ENCODE measurements around the gene MSI1. TPM values are rescaled to one million over a fixed set of nuclear protein-coding genes. Genes with fewer than 3 reads are reported as not detected.

MSI1 gene
- total RNA-seq, 1 experiment from 2014 or later: 26.0 TPM

DNA sequence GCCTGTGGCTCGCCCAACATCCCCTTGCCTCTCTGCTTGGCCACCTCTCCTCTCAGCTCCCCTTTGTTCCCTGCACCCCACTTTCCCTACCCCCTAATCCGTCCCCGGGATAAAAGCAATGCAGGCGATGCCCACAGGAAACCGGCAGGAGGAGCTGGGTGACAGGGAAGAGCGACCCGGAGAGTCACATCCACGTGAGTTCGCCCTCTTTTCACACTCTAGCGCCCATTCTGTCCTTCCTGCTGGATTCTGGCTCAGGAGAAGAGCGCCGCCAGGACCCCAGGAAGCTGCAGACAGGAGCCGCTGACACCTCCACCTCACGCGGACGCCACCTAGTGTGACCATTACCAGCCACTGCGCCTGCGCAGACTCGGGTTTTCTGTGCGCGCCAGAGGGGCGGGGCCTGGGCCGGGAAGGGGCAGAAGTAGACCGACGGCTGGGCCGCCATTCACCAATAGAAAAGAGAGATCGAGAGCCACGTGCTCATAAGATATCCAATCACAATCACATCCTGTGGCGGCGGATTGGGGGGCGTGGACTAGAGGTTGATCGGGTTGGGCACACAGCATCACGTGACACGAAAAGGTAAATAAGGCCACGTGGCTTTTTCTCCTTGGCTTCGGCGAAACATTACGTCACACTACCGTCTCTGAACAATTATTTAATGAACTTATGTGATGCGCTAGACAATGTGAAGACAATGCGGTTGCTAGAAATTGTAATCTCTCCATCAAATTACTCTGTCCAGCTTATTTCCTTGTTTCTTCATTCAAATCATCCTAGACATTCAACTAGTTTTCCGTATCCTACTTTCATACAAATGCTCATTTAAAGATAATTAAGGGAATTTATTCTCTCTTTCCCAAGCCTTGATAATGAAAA, 51.5 kb downstream of the MSI1 start:
- ChIA-PET POLR2A (interaction anchor here (1.7 to 2.0 kb wide), 2 partner anchors 24 to 26 kb away, joined by 10 to 12 read pairs; partner anchors contain the start of genes RNU4-1 and RNU4-2), RAD21 (ENCODE audit: low non-redundant PET in 1 of 2, low total read pairs in 2 of 2, uncharacterized antibody in 2 of 2, unreplicated experiment in 2 of 2) (no interaction called here), CTCF (interaction anchor here (0.7 to 1.2 kb wide), 2 partner anchors 15 to 331 kb away, joined by 3 to 6 read pairs; partner anchors contain the start of gene SIRT4)
- Histone ChIP-seq H3K4me1 (ENCODE audit: control insufficient read depth in 1 of 2, insufficient read depth in 2 of 2, low read length in 2 of 2) (peaks cover 2 to 15% of the 10 kb centered on the region in 2 experiments; a peak in 1 of 4 replicates), H3K36me3 (ENCODE audit: control insufficient read depth in 1 of 2, insufficient read depth in 2 of 2, low read length in 2 of 2) (no peaks in the 10 kb centered on the region), H2AFZ (ENCODE audit: low read depth, low read length, poor library complexity, severe bottlenecking) (peak overlapping the region; percentile 87), H3K4me3 (replicated peaks in 1 of 2; ENCODE audit: low read depth in 1 of 2, low read length in 2 of 2) (peak overlapping the region; percentile 65 to 70), H3K79me2 (ENCODE audit: insufficient read depth, low read length) (no peaks in the 10 kb centered on the region), H3K4me2 (ENCODE audit: low read length) (peak overlapping the region; percentile 87), H3K27me3 (ENCODE audit: insufficient read depth, low read length) (no peaks in the 10 kb centered on the region), H3K9me3 (ENCODE audit: control insufficient read depth in 1 of 2, insufficient read depth in 1 of 2, low read depth in 1 of 2, low read length in 2 of 2) (no peaks in the 10 kb centered on the region), H3K9ac (ENCODE audit: low read length) (peak overlapping the region; percentile 65), H3K27ac (ENCODE audit: low read depth, low read length) (peak overlapping the region; percentile 55), H3K9me2 (ENCODE audit: insufficient read depth) (no peaks in the 10 kb centered on the region), H4K20me1 (ENCODE audit: insufficient read depth) (no peaks in the 10 kb centered on the region)
- BruUV-seq (replicated peaks): no TSS peak
- ATAC-seq (peak; percentile 98), DNase-seq (ENCODE audit: low read depth, low spot score) (peak; percentile 99)
- intact Hi-C loops (cut with micrococcal nuclease): no loop called here
- TF ChIP-seq POLR2A (IDR thresholded peaks at IDR 0.05; ENCODE audit: borderline replicate concordance, extremely low read depth, insufficient read depth, insufficient read length): peak; percentile 82
- no peak for TF ChIP-seq EZH2 (IDR thresholded peaks at IDR 0.05)
- no peak for TF ChIP-seq FOSL1 (IDR thresholded peaks at IDR 0.05; ENCODE audit: low read depth)
- peak; percentile 92 for TF ChIP-seq POLR2AphosphoS5 (IDR thresholded peaks at IDR 0.05; ENCODE audit: low read depth, low read length)
- TF ChIP-seq, protein P1, sequence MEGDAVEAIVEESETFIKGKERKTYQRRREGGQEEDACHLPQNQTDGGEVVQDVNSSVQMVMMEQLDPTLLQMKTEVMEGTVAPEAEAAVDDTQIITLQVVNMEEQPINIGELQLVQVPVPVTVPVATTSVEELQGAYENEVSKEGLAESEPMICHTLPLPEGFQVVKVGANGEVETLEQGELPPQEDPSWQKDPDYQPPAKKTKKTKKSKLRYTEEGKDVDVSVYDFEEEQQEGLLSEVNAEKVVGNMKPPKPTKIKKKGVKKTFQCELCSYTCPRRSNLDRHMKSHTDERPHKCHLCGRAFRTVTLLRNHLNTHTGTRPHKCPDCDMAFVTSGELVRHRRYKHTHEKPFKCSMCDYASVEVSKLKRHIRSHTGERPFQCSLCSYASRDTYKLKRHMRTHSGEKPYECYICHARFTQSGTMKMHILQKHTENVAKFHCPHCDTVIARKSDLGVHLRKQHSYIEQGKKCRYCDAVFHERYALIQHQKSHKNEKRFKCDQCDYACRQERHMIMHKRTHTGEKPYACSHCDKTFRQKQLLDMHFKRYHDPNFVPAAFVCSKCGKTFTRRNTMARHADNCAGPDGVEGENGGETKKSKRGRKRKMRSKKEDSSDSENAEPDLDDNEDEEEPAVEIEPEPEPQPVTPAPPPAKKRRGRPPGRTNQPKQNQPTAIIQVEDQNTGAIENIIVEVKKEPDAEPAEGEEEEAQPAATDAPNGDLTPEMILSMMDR (IDR thresholded peaks at IDR 0.05 in 2 of 3, conservative IDR thresholded peaks at IDR 0.05 in 1 of 3; ENCODE audit: borderline replicate concordance in 1 of 3, insufficient read depth in 1 of 3, low read depth in 2 of 3, low read length in 2 of 3): peak; percentile 45 to 87 (median 57)
- TF ChIP-seq ELF1 (IDR thresholded peaks at IDR 0.05; ENCODE audit: borderline replicate concordance, low read depth): no peak
- TF ChIP-seq SIN3A (IDR thresholded peaks at IDR 0.05; ENCODE audit: low read depth): peak; percentile 82; the same call in 1 of the 2 replicates
- peak; percentile 65 for TF ChIP-seq YY1 (IDR thresholded peaks at IDR 0.05; ENCODE audit: extremely low read depth, insufficient replicate concordance, low read depth, low read length)
- no peak for TF ChIP-seq RAD21 (IDR thresholded peaks at IDR 0.05; ENCODE audit: low read depth)
- no peak for TF ChIP-seq ZFX (IDR thresholded peaks at IDR 0.05)
- no peak for TF ChIP-seq TCF7L2 (IDR thresholded peaks at IDR 0.05; ENCODE audit: borderline replicate concordance, extremely low read depth, insufficient read depth, insufficient read length)
- peak; percentile 28; the same call in 1 of the 2 replicates for TF ChIP-seq CEBPB (IDR thresholded peaks at IDR 0.05; ENCODE audit: low read depth)
- TF ChIP-seq EGR1 (IDR thresholded peaks at IDR 0.05; ENCODE audit: low read depth): no peak
- peak; percentile 100 for TF ChIP-seq MAX (IDR thresholded peaks at IDR 0.05)
- peak; percentile 71; the same call in 1 of the 2 replicates for TF ChIP-seq CBX3 (IDR thresholded peaks at IDR 0.05; ENCODE audit: low read depth)
- TF ChIP-seq EZH2phosphoT487 (IDR thresholded peaks at IDR 0.05; ENCODE audit: borderline replicate concordance): no peak
- no peak for TF ChIP-seq ZNF274 (IDR thresholded peaks at IDR 0.05; ENCODE audit: low read depth, low read length)
- TF ChIP-seq JUND (IDR thresholded peaks at IDR 0.05): no peak
- TF ChIP-seq, protein P2, sequence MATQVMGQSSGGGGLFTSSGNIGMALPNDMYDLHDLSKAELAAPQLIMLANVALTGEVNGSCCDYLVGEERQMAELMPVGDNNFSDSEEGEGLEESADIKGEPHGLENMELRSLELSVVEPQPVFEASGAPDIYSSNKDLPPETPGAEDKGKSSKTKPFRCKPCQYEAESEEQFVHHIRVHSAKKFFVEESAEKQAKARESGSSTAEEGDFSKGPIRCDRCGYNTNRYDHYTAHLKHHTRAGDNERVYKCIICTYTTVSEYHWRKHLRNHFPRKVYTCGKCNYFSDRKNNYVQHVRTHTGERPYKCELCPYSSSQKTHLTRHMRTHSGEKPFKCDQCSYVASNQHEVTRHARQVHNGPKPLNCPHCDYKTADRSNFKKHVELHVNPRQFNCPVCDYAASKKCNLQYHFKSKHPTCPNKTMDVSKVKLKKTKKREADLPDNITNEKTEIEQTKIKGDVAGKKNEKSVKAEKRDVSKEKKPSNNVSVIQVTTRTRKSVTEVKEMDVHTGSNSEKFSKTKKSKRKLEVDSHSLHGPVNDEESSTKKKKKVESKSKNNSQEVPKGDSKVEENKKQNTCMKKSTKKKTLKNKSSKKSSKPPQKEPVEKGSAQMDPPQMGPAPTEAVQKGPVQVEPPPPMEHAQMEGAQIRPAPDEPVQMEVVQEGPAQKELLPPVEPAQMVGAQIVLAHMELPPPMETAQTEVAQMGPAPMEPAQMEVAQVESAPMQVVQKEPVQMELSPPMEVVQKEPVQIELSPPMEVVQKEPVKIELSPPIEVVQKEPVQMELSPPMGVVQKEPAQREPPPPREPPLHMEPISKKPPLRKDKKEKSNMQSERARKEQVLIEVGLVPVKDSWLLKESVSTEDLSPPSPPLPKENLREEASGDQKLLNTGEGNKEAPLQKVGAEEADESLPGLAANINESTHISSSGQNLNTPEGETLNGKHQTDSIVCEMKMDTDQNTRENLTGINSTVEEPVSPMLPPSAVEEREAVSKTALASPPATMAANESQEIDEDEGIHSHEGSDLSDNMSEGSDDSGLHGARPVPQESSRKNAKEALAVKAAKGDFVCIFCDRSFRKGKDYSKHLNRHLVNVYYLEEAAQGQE (IDR thresholded peaks at IDR 0.05; ENCODE audit: low read depth): no peak
- TF ChIP-seq SP1 (IDR thresholded peaks at IDR 0.05; ENCODE audit: low read depth): peak; percentile 87
- TF ChIP-seq SRF (IDR thresholded peaks at IDR 0.05; ENCODE audit: low read depth): no peak
